ENCODE measurements around the gene MAPKAPK2. TPM values are rescaled to one million over a fixed set of nuclear protein-coding genes. Genes with fewer than 3 reads are reported as not detected.

Gene MAPKAPK2
- total RNA-seq, 1 experiment from 2014 or later, result 51.1 TPM

DNA sequence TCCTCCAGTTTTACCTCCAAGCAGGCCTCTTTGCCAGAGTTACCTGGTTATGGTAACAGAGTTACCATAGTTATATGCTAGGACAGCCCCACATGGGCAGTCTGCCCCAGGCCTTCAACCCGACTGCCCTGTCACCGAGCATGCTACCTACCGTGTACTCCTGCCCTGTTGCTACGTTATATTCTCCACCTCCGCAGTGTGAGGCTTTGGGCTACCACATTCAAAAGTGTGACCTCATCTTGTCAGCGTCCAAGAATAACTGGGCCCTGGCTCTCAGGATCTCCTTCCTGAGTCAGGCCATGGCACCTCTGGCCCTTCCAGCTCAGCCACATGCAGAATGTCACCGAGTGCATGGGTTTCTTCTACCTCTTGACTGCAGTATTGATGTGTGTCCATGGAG, 8.9 kb downstream of the MAPKAPK2 start:
- peaks cover 2 to 21% of the 10 kb centered on the region in 2 experiments; a peak in 2 of 4 replicates for H3K4me1 ChIP-seq (ENCODE audit: control insufficient read depth in 1 of 2, insufficient read depth in 2 of 2, low read length in 2 of 2)
- H2AFZ ChIP-seq (ENCODE audit: low read depth, low read length, poor library complexity, severe bottlenecking), result no peak overlapping the region

More for the DNA sequence above, 8.9 kb downstream of the MAPKAPK2 start:
- Histone ChIP-seq H3K9ac (ENCODE audit: low read length) (no peak overlapping the region), H3K27ac (ENCODE audit: low read depth, low read length) (no peak overlapping the region), H3K9me2 (ENCODE audit: insufficient read depth) (no peaks in the 10 kb centered on the region), H3K79me2 (ENCODE audit: insufficient read depth, low read length) (peaks cover 89% of the 10 kb centered on the region), H3K4me3 (replicated peaks in 1 of 2; ENCODE audit: low read depth in 1 of 2, low read length in 2 of 2) (no peak overlapping the region), H3K36me3 (ENCODE audit: control insufficient read depth in 1 of 2, insufficient read depth in 2 of 2, low read length in 2 of 2) (no peaks in the 10 kb centered on the region), H4K20me1 (ENCODE audit: insufficient read depth) (no peaks in the 10 kb centered on the region), H3K9me3 (ENCODE audit: control insufficient read depth in 1 of 2, insufficient read depth in 1 of 2, low read depth in 1 of 2, low read length in 2 of 2) (no peaks in the 10 kb centered on the region), H3K4me2 (ENCODE audit: low read length) (no peak overlapping the region), H3K27me3 (ENCODE audit: insufficient read depth, low read length) (no peaks in the 10 kb centered on the region)
- no TSS peak for BruUV-seq (replicated peaks)
- RAD21 ChIA-PET (ENCODE audit: low non-redundant PET in 1 of 2, low total read pairs in 2 of 2, uncharacterized antibody in 2 of 2, unreplicated experiment in 2 of 2), result no interaction called here
- CTCF ChIA-PET, result no interaction called here
- TF ChIP-seq SP1 (IDR thresholded peaks at IDR 0.05; ENCODE audit: low read depth) (no peak), POLR2AphosphoS5 (IDR thresholded peaks at IDR 0.05; ENCODE audit: low read depth, low read length) (no peak), CEBPB (IDR thresholded peaks at IDR 0.05; ENCODE audit: low read depth) (no peak), REST (IDR thresholded peaks at IDR 0.05; ENCODE audit: low read depth) (no peak), ZFX (IDR thresholded peaks at IDR 0.05) (no peak), CBX3 (IDR thresholded peaks at IDR 0.05; ENCODE audit: low read depth) (no peak), ELF1 (IDR thresholded peaks at IDR 0.05; ENCODE audit: borderline replicate concordance, low read depth) (no peak), ZBTB33 (IDR thresholded peaks at IDR 0.05; ENCODE audit: extremely low read depth, insufficient replicate concordance, low read length) (no peak), EZH2 (IDR thresholded peaks at IDR 0.05) (no peak), POLR2A (IDR thresholded peaks at IDR 0.05; ENCODE audit: borderline replicate concordance, extremely low read depth, insufficient read depth, insufficient read length) (no peak), RAD21 (IDR thresholded peaks at IDR 0.05; ENCODE audit: low read depth) (no peak), TCF7L2 (IDR thresholded peaks at IDR 0.05; ENCODE audit: borderline replicate concordance, extremely low read depth, insufficient read depth, insufficient read length) (no peak), FOSL1 (IDR thresholded peaks at IDR 0.05; ENCODE audit: low read depth) (no peak), JUND (IDR thresholded peaks at IDR 0.05) (no peak), ATF3 (IDR thresholded peaks at IDR 0.05) (no peak), EZH2phosphoT487 (IDR thresholded peaks at IDR 0.05; ENCODE audit: borderline replicate concordance) (no peak), SIN3A (IDR thresholded peaks at IDR 0.05; ENCODE audit: low read depth) (no peak), SRF (IDR thresholded peaks at IDR 0.05; ENCODE audit: low read depth) (no peak)
- TF ChIP-seq, protein P1, sequence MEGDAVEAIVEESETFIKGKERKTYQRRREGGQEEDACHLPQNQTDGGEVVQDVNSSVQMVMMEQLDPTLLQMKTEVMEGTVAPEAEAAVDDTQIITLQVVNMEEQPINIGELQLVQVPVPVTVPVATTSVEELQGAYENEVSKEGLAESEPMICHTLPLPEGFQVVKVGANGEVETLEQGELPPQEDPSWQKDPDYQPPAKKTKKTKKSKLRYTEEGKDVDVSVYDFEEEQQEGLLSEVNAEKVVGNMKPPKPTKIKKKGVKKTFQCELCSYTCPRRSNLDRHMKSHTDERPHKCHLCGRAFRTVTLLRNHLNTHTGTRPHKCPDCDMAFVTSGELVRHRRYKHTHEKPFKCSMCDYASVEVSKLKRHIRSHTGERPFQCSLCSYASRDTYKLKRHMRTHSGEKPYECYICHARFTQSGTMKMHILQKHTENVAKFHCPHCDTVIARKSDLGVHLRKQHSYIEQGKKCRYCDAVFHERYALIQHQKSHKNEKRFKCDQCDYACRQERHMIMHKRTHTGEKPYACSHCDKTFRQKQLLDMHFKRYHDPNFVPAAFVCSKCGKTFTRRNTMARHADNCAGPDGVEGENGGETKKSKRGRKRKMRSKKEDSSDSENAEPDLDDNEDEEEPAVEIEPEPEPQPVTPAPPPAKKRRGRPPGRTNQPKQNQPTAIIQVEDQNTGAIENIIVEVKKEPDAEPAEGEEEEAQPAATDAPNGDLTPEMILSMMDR (IDR thresholded peaks at IDR 0.05 in 2 of 3, conservative IDR thresholded peaks at IDR 0.05 in 1 of 3; ENCODE audit: borderline replicate concordance in 1 of 3, insufficient read depth in 1 of 3, low read depth in 2 of 3, low read length in 2 of 3), result no peak
- DNase-seq (ENCODE audit: low read depth, low spot score), result no peak
- no peak for ATAC-seq
- POLR2A ChIA-PET, result no interaction called here
- intact Hi-C loops (cut with micrococcal nuclease), result no loop called here
